NCI-H1417 treated with DMSO at 0.1 percent for 48 hours (cell line): ENCODE results near the gene PHLDA1.
"Not testable (repeated sequence)": the region's sequence is repeated elsewhere in the genome, so short reads cannot be mapped to it uniquely, and the experiment has no call there.

Source experiments
- DNase-seq: peaks from one replicate; lab custom pipeline; 2025; lab: John Stamatoyannopoulos, UW

Gene PHLDA1

DNA sequence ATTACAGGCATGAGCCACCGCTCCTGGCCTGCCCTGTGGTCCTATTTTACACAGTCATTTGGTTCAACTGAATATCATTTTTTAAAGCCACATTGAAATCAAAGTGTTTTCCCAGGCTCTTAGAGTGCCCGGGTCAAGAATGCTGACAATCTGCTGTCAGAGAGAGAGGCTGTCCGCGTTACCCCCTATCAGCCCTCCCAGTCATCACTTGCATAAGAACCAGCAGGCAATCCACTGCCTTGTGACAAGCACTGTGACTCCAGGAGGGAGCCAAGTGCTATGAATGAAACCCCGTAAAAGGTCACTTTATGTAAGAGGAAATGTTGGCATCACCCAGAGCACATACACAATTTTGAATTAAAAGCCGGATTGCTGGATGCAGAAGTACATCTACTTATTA, 13.5 kb downstream of the PHLDA1 start:
- no peak for DNase-seq

DNA sequence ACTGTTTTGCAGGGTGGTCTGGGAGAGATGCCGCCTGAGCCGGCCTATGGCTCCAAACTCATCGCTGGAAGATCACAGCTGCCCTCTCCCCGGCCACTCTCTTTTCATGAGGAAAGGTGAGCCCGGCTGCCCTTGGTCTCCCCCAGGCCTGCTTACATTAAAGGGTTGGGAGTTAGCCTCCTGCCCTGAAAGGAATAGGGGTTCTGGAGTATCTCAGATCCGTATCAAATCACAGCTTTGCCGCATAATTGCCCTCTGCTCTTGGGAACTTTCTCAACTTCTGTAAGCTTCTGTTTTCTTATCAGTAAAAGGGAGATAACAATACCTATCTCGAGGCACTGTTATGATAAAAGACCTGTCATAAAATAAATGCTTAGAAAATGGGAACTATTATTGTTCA, 17.6 kb downstream of the PHLDA1 start:
- no peak for DNase-seq

DNA sequence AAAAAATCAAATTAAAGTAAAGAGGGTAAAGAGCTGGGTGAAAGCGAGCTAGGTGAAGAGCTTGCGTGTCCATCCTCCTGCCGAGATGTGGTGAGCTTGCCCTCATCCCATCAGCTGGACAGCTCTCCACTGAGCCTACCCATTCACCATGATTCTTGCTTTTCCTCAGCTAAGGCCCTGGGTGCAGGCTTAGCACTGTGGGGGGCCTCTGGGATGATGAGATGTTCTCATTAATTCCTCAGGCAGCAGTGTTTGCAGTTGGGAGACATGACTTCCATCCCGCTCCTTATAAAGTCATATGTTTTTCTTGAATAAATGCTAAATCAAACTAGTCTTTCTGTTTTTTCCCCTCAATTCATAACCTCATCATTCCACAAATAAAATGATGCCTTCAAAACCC, 18.0 kb downstream of the PHLDA1 start:
- no peak for DNase-seq

DNA sequence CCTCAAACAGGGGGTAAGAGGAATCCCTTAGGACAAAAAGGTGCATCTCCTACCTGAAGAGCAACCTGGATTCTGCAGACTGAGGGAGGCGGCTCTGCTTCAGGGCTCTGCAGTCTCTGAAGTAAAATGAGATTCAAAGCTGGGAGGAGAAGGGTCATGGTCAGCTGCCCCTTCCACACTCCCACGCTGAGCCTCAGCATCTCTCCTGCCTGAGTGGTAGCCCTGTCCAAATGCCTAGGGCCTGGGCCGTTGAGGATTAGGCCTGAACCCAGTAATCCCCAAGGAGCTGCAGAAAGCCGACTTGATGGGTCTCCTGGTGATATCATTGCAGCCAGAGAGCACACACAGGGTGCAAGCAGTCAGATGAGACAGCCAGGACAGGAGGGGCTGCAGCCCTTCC, 18.9 kb downstream of the PHLDA1 start:
- no peak for DNase-seq

DNA sequence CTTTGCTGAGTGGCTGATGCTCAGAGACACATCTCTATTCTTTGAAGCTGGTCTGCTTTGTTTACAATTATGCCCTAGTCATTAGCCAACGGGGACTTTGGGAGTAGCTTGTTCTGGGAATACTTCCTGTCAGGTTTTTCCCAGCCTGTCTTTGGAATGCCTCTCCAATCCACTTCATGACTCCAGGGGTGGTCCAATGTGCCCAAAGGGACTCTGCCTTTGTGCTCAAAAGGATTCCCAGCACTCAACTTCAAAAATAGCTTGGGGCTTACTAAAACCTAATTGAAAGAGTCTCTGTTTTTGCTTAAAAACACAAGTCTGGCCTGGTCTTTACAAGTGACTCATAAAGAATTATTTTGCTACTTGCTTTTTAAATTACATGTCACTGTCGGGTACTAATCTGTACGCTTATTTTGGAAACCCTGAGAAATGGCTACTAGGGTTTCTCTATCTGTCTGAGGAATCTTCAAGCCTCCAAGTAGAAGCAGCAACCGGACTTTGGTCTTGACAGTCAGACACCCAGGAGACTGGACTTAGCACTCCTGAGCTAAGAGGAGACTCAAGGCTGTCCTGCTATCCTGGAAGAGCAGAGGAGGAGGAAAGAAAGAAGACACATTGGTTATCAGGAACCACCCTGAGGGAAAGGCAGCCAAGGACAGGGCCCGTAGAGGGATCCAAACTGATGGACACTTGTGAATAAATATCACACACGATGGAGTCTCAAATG, 20.7 kb downstream of the PHLDA1 start:
- DNase-seq, result no peak

DNA sequence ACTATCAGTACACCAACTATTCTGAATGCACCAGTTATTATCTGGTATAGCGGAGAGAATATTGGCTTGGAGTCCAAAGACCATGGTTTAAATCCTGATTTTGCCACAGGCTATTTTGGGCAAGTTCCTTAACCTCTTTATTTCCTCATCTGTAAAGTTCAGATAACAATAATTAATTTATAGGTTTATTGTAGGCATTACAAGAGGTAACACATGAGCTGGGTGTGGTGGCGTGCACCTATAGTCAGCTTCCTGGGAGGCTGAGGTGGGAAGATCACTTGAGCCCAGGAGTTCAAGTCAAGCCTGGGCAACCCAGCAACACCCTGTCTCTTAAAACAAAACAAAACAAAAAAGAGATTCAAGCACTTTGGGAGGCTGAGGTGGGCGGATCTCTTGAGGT, 23.1 kb downstream of the PHLDA1 start:
- DNase-seq, result no peak

DNA sequence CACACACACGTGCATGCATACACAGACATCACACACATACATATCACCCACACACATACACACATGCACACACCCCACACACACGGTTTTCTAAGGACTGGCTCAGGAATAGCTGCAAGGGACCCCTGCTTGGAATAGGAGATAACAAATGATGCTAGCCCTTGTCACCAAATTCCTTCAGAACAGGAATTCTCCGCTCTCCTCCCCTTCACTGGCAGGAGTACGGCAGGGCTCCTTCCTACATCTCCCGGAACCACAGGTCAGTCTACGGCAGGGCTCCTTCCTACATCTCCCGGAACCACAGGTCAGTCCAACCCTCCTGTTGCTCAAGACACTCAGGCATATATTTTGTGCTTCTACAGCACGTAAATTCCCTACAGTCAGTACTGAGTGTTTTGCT, 23.9 kb downstream of the PHLDA1 start:
- no peak for DNase-seq

DNA sequence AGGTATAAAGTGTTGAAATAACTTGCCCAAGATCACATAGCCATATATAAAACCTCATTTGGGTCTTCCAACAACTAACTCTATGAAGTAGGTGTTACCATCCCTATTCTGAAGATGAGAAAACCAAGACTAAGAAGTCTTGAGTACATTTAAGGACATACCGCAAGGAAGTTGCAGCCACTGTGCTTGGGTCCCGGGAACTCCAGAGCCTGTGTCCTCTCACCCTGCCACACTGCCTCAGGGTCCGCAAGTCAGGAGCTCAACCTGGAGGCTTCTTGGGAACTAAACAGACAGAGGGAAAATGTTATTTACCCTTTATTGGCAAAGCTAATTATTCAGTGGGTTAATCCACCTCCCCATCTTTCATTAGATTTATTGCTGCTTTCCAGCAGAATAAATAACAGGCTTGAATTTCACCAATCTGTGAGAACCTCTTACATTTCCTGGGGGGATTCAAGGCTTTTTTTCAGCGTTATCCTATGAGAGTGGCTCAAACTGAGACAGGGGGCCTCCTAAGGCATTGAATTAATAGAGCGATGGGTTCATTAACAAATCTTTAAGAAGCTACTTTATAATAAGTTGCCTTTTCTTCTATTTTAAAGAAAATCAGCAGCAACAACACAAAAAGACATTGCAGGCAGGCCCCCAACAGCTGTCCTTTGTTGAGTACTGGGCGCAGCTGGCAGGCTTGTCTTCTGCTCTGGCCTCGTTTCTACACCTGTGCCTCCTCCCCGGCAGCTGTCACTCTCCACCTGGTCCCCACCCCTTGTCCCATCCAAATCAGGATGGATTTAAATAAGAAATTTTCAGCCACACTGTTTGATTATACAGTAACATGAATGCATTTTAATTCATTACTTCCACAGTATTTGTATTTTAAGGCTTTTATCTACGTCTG, 25.3 kb downstream of the PHLDA1 start:
- DNase-seq, result no peak

DNA sequence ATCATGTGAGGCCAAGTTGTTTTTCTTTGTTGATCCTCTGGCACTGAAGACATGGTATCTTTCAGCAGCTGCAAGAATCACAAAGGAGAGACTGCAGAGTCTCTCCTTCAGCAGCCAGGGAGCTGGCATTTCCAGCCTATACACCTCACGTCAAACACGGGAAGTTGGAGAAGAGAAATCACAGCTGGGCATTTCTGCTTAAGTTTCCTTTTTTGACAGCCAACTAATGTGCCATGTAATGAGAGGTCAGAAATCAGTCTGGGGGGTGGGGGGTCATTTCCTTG, 28.3 kb downstream of the PHLDA1 start:
- DNase-seq, result no peak

DNA sequence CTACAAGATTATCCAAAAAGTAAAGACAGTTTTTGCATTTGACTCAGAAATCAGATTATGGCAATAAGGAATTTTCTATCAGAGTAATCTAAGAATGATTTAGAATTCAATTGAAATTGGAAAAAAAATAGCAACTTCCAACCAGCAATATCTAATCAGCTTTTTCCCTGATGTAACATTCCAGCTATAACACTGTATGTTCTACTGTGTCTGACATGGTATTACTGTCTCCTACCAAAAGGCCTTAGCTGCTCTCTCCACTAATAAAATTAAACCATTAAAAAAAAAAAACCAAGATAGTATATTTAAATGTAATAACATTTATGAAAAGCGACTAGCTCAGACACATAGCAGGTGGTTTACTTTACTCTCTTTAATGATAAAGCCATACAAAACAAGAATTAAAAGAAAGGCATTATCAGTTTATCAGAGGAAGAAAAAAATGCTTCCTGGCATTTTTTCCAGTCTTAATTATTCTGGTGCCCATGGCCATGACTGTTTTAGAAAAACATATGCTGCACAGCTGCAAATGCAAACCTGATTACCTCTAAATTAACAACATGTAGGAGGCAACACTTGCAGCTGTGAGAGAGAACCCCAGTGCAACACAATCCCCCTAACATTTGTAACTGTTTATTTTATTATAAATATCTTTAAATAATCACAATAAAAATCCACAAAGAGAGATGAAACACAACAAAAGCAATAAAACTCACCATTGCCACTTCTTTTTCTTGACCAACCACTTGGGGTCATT, 28.8 kb downstream of the PHLDA1 start:
- DNase-seq, result no peak

DNA sequence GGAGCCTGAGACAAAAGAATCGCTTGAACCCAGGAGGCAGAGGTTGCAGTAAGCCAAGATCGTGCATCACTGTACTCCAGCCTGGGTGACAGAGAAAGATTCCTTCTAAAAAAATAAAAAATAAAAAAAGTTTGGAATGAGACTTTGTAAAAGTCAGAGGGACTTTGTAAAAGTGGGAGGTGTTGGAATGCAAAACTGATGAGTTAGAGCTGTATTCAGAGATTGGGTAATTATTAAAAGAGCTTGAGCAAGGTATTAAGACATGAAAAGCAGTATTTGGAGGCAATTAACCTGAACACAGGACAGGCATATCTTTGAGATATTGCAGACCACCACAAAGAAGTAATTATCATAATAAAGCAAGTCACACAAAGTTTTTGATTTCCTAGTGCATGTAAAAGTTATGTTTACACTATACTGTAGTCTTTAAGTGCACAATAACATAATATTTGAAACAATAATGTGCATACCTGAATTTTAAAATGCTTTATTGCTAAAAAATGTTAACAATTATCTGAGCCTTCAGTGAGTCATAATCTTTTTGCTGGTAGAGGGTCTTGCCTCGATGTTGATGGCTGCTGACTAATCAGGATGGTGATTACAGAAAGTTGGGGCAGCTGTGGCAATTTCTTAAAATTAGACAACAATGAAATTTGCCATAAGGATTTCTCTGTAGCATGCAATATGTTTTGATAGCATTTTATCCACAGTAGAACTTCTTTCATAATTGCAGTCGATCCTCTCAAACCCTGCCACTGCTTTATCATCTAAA, 33.1 kb downstream of the PHLDA1 start:
- no peak for DNase-seq

DNA sequence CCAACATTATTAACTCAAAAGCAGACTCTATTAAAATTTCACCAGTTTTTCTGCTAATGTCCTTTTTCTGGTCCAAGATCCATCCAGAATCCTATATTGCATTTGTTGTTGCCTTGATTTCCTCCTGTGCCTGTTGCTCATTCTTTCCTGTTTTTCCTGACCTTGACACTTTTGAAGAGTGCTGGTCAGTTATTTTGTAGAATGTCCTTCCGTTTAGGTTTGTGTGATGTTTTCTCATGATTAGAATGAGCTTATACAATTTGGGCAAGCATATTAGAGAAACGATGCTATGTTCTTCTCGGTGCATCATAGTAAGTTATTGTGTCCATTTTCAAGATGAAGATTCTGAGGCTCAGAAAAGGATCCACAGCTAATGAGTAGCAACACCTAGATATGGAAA, 33.9 kb downstream of the PHLDA1 start:
- no peak for DNase-seq

DNA sequence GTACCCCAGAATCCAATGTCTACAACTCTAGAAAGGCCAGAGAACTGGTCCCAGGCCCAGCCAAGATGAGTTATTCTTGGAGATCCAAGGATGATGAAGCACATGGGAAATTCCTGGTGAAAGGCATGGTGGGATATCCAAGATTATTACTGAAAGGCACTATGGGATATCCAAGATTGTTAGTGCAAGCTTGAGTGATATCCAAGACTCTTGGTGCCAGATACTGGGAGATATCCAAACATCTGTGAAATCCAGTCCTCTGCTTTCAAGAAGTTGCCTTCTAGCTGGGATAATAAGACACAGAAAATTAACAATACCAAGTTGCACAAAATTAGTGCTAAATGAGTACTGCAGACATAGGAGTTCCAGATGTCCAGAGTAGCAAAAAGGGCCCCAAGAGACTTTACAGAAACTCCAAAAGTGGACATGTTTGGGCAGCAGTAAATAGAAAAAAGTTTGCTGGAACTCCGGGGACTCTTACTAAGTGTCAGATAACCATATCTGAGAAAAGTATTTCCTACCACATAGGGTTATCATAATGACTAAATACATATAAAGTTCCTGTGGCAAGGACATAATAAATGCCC, 34.6 kb downstream of the PHLDA1 start:
- DNase-seq, result no peak

DNA sequence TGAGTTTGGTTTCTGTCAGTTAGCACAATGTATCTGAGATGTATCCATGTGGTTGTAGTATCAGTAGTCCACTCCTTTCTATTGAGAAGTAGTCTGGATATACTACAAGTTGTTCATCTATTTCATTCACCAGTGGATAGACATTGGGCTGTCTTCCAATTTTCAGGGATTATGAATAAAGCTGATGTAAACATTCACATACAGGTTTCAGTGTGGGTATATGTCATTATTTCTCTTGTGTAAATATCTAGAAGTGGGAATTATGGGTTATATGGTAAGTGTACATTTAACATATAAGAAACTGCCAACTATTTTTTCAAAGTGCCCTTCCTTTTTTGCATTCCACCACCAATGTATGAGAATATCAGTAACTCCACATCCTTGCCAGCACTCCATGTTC, 35.9 kb downstream of the PHLDA1 start:
- no peak for DNase-seq

DNA sequence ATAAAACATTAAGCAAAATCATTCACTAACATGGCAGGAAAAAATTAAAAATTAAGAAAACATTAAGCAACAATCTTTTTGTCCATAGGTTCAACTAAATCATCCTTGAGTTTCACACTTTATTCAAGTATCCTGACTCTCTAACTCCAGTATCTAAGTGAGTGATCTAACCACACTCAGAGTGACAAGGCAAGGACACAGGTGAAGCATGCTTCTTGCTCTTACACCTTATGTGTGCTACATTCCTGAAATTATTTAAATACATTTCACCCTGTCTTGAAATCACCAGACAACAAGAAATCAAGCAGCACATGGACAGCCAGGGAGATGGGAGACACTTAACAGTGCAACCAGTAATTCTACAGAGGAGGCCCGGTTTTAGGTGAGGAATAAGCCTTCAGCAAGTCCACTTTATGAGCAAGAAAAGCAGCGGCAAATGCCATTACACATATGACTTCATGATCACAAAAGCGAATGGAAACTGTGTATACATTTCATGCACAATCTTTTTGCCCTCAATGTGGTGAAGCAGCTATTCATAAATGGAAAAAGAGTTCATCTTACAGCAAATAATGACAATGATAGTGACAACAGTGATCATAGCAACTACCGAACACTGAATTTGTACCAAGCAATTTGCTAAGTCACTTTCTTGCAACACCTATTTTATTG, 37.4 kb downstream of the PHLDA1 start:
- DNase-seq, result no peak

DNA sequence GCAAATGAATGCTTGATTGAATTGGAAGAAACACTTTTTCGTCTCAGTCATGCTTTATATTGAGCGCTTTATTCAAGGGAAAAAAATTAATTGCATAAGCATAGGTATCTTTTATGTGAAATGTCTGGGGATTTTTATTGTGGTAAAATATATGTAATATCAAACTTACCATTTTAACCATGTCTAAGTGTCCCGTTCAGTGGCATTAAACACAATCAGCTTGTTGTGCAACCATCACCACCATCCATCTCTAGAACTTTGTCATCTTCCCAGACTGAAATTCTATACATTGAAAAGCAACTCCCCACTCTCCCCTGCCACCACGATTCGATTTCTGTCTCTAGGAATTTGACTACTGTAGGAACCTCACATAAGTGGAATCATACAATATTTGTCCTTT, 39.8 kb downstream of the PHLDA1 start:
- DNase-seq, result no peak

DNA sequence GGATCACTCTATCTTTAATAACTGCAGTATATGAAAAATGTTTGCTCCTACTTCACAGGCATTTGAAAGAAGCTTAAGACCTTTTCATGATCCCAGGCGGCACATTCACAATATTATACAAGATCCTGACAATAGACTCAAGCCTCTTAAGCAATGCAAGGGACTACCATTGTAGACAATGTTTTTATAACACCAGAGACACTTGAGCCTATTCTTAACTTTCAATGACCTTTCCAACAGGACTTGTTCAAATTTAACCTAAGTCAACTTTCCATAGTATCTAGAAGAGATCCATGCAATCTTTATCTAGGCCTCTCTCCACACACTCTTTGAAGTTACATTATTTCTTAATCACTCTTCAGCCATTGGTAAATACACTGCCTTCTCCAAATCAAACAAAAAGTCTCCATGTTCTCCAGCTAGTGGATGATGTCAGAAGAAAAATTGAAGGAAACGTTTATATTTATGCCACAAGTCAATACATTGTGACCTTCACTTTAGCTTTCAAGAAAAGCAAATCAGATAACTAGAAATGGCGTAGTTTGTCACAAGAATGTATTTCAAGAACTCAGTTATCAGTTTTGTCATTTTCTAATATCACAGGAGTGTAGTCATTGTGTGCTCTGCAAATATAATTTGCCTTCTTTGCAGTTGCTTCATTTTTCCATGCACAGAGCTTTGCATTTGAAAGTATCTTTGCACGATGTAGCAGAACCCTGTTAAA, 41.2 kb downstream of the PHLDA1 start:
- no peak for DNase-seq

DNA sequence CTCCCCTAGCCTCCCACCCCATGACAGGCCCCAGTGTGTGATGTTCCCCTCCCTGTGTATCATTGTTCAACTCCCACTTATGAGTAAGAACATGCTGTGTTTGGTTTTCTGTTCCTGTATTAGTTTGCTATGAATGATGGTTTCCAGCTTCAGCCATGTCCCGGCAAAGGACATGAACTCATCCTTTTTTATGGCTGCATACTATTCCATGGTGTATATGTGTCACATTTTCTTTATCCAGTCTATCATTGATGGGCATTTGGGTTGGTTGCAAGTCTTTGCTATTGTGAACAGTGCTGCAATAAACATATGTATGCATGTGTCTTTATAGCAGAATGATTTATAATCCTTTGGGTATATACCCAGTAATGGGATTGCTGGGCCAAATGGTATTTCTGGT, 43.9 kb downstream of the PHLDA1 start:
- not testable (repeated sequence) for DNase-seq

DNA sequence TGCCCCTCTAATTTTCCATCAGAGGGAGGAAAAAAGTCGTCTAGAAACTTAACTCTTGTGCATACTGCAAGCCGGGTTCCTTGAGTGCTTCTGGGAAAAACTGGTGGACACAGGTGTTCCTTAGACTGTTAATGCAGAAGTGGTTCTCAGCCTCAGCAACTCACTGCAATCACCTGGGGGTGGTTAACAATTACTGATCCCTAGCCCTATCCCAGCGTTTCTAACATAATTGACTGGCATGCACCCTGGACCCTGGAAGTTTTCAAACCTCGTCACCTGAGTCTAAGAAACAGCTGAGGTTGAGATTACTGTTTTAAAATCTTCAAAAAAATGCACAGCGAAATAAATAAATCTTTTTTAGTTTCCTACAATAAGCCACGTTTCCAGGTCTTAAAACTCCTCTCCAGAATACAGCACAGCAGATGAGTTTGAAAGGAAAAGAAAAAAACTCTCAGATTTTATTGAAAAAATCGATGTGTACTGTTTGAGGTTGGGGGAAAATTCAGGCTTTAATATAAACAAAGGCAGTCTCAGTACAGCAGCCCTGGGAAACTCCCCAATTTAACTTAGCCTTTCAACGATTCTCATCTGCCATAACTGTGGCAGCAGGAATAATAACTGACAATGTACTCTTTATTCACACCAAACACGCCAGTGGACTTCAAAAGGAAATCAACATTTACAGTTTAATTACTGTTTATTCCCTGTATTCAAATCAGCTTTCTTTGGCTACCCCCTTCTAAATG, 45.4 kb downstream of the PHLDA1 start:
- DNase-seq, result no peak

DNA sequence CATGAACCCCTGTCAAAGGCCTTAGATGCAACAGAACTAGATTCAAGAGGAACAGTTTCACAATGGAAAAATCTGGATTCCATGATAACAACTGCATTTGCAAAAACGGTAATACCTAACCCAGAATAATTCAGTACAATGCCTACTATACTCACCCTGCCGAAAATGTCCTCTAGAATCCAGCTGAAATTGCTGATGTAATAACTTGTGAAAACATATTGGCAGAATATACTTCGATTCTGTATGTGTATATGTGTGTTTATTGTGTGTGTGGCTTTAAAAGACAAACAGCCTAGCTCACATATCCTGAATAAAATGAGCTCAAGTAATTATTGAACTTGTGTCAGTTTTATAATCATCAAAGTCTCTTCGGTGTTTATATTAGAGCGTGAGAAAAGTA, 46.0 kb downstream of the PHLDA1 start:
- DNase-seq, result no peak
